ENCODE measurements around the gene IL1RAPL2. TPM values are rescaled to one million over a fixed set of nuclear protein-coding genes. Genes with fewer than 3 reads are reported as not detected.
"Not testable (repeated sequence)": the region's sequence is repeated elsewhere in the genome, so short reads cannot be mapped to it uniquely, and the experiment has no call there.

IL1RAPL2 gene
- total RNA-seq, 1 donor from 2014 or later = not detected

- no peak for ATAC-seq
Measured at GRCh38 chrX:105723966-105724735, 1158.2 kb downstream of the IL1RAPL2 start.

GRCh38 chrX:105725228-105725627, 1159.2 kb downstream of the IL1RAPL2 start:
- no peak for ATAC-seq

- ATAC-seq = no peak
Measured at GRCh38 chrX:105738162-105738561, 1172.2 kb downstream of the IL1RAPL2 start.

GRCh38 chrX:105744291-105744690, 1178.3 kb downstream of the IL1RAPL2 start:
- ATAC-seq = no peak

GRCh38 chrX:105744946-105745345, 1178.9 kb downstream of the IL1RAPL2 start:
- ATAC-seq = no peak

GRCh38 chrX:105745863-105746262, 1179.9 kb downstream of the IL1RAPL2 start:
- ATAC-seq = no peak

GRCh38 chrX:105752338-105752956, 1186.4 kb downstream of the IL1RAPL2 start:
- ATAC-seq = no peak

GRCh38 chrX:105753411-105753810, 1187.4 kb downstream of the IL1RAPL2 start:
- no peak for ATAC-seq

- no peak for ATAC-seq
Measured at GRCh38 chrX:105754286-105754964, 1188.4 kb downstream of the IL1RAPL2 start.

GRCh38 chrX:105755109-105755508, 1189.1 kb downstream of the IL1RAPL2 start:
- no peak for ATAC-seq

- ATAC-seq = no peak
Measured at GRCh38 chrX:105758754-105759153, 1192.8 kb downstream of the IL1RAPL2 start.

GRCh38 chrX:105759598-105759997, 1193.6 kb downstream of the IL1RAPL2 start:
- no peak for ATAC-seq

- no peak for ATAC-seq
Measured at GRCh38 chrX:105765691-105766090, 1199.7 kb downstream of the IL1RAPL2 start.

- ATAC-seq = no peak
Measured at GRCh38 chrX:105773801-105774200, 1207.8 kb downstream of the IL1RAPL2 start.

- ATAC-seq = no peak
Measured at GRCh38 chrX:105775679-105776078, 1209.7 kb downstream of the IL1RAPL2 start.

- no peak for ATAC-seq
Measured at GRCh38 chrX:105781804-105782203, 1215.8 kb downstream of the IL1RAPL2 start.

- not testable (repeated sequence) for ATAC-seq
Measured at GRCh38 chrX:105796877-105797276, 1230.9 kb downstream of the IL1RAPL2 start.

- ATAC-seq = no peak
Measured at GRCh38 chrX:105803891-105804290, 1237.9 kb downstream of the IL1RAPL2 start.

- not testable (repeated sequence) for ATAC-seq
Measured at GRCh38 chrX:105805655-105806054, 1239.7 kb downstream of the IL1RAPL2 start.

- no peak for ATAC-seq
Measured at GRCh38 chrX:105816517-105816916, 1250.5 kb downstream of the IL1RAPL2 start.

All from esophagus mucosa (tissue), 1 donor.